T-helper 1 cell (primary cell): Measurements from ENCODE around the gene OR5T3.
"Not testable (repeated sequence)": the region's sequence is repeated elsewhere in the genome, so short reads cannot be mapped to it uniquely, and the experiment has no call there.

Experiments used
- DNase-seq, 5 donors: peaks; one replicate each; pipeline ENCODE4 v3.0.0-alpha.2; 2012 to 2020
- total RNA-seq, 4 donors: gene quantifications; one replicate each; lab custom pipeline; 2026; lab: John Stamatoyannopoulos, UW

The OR5T3 gene
- 0 reads per million in 4 donors for total RNA-seq

- no peak for DNase-seq
Observed at GRCh38 chr11:56251954-56252353, at the start of gene OR5T3. TSS of gene OR5T3 (plus strand) at chr11:56252254. CDS start at chr11:56252254, 0 bp downstream.

GRCh38 chr11:56207790-56208189 is 44.3 kb upstream of the OR5T3 start:
- DNase-seq, result no peak

GRCh38 chr11:56214537-56214936 is 37.5 kb upstream of the OR5T3 start:
- DNase-seq, result no peak

- DNase-seq, result not testable (repeated sequence)
Observed at GRCh38 chr11:56219735-56220134, 32.3 kb upstream of the OR5T3 start.

GRCh38 chr11:56234155-56234554 is 17.9 kb upstream of the OR5T3 start, which contains the start of gene OR5T2:
TSS of gene OR5T2 (minus strand) at chr11:56234255. CDS start at chr11:56233062, 1,193 bp downstream.
- DNase-seq, result no peak

- DNase-seq, result no peak
Observed at GRCh38 chr11:56271092-56271491, 19.0 kb downstream of the OR5T3 start.

- no peak for DNase-seq
Observed at GRCh38 chr11:56273854-56274253, 21.8 kb downstream of the OR5T3 start, which contains the start of gene OR5T1. TSS of gene OR5T1 (plus strand) at chr11:56274154. CDS start at chr11:56275639, 1,485 bp downstream.

GRCh38 chr11:56292154-56292553 is 40.1 kb downstream of the OR5T3 start, which contains the start of gene OR8H1:
TSS of gene OR8H1 (minus strand) at chr11:56292254. CDS start at chr11:56291062, 1,192 bp downstream.
- DNase-seq, result no peak

- DNase-seq, result no peak
Observed at GRCh38 chr11:56296898-56297297, 44.8 kb downstream of the OR5T3 start.
